Germinal center (tissue), 1 donor: ENCODE measurements around the gene KIF16B.

Experiments used
- DNase-seq: peaks from one replicate; pipeline ENCODE4 v3.0.0; 2012; ENCODE audit warnings: mixed read lengths, low spot score

The KIF16B gene

DNA sequence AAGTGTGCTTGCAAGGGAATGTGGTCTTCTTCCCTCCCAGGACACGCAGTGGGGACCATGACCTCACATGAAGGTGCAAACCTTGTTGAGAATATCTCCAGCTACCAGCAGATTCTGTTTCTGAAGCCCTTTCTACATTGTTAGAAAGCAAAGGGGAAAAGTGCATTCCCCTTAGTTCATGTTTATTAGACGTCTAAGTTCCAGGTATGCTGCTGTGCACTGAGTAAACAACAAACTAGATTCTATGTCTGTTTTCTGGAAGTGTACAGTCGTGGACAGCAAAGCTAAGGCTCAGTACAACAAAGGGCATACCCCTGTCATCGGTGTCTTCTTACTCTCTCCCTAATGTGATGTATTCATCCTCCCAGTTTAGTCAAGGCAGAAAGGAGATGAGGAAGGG, 178.5 kb downstream of the KIF16B start:
- no peak for DNase-seq

DNA sequence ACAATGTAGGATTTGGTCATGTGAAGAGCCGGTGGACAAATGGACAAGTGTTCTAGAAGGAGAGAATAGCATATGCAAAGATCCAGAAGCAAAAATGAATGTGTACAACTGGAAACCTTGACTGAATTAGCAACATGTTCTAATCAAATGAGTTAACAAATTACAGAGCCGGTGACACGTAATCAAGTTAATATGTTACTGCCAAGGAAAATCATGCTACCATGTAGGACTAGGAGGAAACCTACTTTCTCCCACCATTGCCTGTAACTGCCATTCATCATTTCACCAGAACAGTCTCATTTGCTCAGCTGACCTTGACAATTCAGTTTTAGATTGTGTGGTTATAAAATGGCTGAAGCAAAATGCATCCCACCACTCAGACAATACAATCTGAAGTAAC, 179.4 kb downstream of the KIF16B start:
- DNase-seq, result no peak

DNA sequence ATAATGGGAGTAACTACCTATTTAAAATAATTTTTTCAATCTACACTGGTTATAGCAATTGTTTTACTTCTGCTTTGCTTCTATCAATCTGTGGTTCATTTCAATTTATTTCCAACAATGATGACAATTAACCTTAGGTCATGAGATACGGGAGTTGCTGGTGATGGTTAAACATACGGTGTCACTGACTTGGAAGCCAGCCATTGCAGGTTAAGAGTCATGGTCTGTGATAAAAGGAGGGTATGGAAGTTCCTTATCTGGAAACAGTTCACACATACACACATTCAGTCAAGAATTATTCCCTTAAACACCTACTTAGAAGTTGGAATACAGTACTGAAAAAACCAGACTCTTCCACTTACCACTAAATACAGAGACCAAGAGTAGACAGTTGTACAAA, 180.0 kb downstream of the KIF16B start:
- DNase-seq, result no peak

DNA sequence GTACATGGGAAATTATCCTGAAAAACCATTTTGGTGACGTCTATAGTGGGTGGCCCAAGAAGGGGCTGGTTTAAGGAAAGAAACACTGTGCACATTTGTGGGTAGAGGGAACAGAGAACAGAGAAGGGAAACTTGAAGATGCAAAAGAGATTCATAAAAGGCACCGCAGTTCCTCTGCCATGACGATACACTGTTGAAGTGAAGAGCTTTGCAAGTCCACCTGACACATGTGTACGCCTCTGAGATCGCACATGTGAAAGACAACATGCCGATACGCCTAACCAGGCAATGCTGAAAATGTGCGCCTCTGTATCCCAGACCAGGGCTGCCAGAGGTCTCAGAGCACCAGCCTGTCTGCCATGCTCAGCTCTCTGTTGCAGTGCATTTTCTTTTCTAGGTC, 180.9 kb downstream of the KIF16B start:
- DNase-seq, result peak; percentile 60

DNA sequence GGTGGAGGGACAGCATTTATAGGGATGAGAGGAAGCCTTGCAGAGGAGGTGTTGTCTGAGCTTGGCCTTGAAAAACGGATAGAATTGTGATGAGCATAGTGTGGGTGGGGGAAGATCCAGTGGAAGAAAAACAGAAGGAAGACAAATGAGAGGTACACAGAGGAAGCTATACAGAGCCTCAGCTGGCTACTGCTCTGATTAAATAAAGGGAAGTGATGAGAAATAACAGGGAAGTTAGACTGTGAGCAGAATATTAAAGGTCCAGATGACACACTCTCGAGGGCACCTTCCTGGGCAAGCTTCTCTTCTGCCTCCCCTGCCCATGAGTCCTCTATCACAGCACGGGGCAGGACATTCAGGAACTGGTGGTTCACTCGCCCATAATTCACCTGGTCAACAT, 182.3 kb downstream of the KIF16B start:
- peak; percentile 44 for DNase-seq

DNA sequence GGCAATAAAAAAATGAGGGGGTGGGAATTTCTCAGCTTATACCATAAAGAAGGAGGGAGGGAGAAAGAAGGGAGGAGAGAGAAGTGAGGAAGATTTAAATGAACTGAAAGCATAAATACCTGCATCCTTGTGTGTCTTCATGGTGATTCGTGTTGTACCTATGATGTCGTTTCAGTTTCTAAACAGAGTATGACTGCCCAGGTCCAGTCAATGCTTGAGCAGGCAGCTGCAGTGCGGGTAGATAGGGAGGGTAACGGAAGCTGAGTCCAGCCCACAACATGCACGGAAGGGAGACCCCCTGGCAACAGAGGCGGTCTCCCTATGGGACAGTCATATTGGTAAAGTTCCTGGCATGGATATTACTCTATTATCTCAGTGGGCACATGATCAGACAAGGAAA, 184.5 kb downstream of the KIF16B start:
- no peak for DNase-seq

DNA sequence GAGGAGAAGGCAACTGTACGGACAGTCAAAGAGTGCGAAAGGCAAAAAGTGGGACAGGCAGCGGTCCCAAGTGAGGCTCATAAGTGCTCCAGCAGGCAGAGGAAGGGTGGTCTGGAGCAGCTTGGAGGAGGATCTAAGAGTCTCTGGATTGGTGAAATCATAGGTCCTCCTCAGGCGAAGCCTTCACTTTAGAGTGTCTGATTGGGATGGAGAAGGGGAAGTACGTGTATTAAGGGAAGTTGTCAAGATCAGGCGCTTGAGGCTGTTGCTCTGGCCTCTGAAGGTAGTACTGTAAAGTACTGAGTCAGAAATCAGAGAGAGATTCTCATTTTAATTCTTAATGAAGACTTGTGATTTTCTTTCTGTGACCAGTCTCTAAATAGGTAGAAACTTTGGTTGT, 185.6 kb downstream of the KIF16B start:
- no peak for DNase-seq

DNA sequence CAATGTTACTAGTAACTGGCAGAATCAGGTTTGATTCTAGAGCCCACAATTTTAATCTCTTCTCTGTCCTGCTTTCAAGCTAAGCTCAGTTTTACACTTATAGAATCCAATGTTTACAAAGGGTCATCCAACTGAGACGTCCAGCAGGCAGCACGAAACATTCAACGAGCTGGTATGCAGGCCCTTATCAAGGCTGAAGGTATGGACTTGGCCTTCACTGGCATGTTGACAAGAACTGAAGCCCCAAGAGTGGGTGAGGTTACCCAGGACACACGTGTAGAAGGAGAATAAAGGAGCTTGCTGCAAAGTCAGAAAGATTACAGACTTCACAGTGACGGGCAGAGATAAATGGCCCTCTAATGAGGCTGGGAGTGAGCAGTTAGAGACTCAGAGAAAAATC, 187.4 kb downstream of the KIF16B start:
- no peak for DNase-seq

DNA sequence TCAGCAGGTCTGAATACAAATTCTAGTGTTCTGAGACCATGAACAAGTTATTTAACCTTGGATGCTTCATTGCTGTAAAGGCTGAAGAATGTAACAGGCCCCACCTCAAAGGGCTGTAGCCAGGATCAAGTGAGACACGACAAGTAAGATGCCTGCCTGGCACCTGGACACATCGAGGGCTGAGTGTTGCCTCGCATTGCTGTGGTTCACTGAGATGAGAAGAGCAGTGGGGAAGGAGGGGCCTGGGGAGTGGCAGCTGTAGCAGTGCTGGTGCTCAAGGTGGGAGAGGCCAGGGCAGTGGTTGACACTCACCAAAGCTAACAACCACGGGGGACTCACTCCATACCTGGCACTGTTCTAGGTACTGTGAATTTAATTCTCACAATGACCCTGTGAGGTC, 187.8 kb downstream of the KIF16B start:
- DNase-seq, result no peak

DNA sequence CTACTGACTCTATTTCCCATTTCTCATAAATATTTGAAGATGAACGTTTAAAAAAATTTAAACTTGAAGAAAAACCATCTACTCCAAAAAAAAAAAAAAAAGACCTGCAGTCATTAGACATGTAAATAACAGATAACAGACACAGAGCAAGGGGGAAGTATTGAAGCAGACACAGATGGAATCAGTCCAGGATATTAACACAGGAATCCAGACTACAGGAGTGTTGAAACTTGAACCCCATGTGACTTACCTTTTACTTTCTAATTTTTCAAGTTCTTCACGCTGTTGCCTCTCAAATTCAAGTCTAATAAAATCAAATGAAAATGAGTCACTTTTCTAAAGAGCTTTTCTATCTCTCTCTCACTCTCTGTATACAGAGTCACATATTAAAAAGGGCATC, 191.8 kb downstream of the KIF16B start:
- no peak for DNase-seq

DNA sequence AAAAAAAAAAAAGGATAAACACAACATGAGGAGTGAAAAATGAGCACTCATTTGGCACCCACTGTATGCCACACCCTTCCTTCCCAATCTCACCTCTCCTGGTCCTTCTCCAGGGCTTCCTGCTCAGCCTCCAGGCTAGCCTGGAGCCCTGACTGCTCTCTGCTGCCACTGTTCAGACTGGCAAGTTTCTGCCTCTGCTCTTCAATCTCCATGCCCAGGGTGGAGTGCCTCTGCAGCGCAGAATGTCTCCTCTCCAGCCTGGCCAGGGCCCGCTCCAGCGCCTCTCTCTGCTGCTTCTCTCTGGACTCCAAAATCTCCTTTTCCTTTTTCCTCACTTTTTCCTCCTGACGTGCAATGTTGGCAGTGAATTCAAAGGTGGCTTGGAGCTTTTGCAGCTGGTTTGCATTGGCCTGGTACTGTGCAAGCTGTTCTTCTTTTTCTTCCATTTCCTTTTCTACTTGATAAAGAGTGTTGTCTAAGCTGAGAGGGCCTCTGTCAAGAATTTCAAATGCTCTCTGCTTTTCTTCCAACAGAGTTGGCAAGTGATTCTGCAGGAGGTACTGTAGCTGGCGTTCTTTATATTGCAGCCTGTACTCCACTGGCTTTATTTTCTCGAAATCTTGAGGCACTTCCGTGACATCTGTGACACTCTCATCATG, 194.4 kb downstream of the KIF16B start:
- no peak for DNase-seq

DNA sequence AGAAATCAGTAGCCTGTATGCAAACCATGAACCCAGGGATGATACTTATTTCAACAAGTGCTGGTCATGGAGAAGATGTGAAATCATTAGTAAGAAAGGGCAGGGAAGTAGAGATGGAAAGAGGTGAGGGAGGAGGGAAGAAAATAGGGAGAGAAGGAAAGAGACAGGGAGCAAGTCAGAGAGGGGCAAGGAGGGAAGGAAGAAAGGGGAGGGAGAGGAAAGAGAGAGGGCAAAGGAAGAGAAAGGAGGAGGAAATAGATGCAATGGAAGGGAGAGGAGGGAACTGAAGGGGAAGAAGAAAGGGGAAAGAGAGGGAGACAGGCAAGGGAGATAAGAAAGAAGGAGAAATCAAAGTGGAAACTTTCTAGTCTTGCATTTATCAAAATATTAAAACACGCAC, 195.1 kb downstream of the KIF16B start:
- no peak for DNase-seq

DNA sequence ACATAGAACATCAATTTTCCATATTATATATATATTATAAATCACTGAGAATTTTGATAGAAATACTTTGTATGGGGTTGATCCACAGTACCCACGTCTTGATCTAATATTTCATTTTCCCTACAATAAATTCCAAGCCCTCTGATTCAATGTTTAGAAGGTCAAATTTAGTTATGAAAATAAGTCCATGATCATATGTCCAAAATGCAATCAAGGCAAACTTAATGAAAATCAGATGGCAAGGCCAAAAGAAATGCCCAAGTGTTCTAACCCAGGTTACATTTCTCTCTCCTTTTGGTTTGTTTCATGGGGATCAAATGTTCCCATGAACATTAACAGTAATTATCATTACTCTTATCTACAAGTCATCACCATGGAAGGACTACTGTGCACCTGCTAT, 203.8 kb downstream of the KIF16B start:
- no peak for DNase-seq

DNA sequence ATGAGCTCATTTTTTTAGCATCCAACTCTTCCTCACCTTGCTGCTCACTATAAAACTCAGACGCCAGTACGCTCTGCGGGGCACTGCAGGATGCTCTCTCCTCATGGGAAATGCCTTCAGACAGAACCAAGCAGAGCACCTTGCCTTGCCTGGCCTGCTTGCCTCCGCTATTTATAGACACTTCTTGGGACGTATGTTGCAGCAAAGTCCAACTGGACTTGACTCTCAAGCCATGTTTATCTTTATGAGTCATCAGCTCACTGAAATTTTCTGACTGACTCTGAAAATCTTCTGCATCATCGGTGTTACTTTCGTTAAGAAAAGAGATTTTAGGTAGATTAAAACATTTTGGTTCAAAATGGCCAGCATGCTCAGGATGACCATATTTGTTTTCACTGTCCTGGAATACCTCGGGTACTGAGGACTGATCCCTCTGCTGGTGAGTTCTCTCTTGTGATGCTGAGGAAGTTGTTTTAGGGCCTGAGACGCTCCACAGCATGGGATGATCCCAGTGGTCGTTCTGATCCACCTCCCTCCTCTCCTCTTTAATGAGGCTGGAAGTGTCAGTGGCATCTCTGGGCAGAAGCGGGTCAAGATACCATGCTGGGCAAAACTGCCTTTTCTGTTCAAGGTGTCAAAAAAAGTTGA, 204.5 kb downstream of the KIF16B start:
- DNase-seq, result no peak

DNA sequence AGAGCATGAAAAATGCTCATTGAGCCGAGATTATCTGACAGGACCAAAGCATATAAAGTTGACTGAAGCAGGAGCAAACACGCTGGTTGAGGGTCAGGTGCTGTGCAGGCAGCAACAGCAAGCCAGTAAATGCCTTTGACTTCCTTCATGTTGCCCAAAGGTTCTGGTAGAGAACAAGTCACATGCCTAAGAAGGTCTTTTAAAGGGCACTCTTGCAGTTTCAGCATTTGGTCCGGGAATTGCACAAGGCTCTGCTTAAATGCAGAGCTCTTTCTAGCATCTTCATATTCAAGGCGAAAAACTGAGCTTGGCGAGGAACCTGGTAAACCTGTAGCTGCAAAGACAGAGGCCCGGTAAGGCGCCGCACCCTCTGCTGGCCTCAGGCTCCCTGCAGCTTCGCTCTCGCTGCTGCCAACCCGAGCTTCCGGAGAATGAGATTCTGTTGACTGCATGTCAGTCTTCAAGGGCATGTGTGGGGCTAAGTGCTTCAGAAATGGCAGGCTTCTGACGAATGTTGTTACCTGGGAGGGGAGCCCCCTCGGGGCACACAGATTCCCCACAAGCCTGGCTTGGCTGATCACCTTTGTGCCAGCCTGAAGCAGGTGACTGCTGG, 205.2 kb downstream of the KIF16B start:
- DNase-seq, result no peak

DNA sequence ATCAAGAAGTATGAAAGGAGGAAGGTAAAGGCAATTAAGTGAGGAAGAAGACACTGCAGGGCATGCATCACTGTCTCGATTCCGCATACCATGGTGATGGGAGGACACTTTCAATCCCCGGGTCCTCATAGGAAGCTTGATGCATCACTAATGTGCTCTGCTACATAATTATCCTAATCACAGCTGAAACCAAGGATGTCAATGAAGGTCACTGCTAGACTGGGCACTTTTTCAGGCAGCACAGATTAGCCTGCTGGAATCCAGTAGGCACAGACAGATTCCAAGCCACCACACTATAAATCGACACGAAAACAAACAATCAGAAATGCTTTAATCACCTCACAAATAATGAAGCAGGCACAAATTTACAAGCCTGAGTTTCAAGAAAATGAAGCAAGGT, 206.7 kb downstream of the KIF16B start:
- DNase-seq, result no peak

DNA sequence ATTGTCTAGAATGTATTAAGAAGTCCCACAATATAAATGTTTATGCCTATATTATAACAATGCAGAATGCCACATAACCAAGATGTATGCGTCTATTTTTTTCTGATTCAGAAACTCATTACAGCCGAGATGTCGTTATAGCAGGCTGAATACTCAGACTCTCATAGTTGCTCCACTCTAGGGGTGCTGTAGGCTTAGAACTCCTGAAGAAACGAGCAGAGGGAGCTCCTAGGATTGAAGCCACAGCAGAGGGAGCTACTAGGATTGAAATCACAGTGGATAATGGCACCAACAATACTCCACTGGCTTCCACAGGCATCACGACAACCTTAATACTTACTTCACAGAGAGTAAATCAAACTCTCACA, 208.9 kb downstream of the KIF16B start:
- DNase-seq, result no peak

DNA sequence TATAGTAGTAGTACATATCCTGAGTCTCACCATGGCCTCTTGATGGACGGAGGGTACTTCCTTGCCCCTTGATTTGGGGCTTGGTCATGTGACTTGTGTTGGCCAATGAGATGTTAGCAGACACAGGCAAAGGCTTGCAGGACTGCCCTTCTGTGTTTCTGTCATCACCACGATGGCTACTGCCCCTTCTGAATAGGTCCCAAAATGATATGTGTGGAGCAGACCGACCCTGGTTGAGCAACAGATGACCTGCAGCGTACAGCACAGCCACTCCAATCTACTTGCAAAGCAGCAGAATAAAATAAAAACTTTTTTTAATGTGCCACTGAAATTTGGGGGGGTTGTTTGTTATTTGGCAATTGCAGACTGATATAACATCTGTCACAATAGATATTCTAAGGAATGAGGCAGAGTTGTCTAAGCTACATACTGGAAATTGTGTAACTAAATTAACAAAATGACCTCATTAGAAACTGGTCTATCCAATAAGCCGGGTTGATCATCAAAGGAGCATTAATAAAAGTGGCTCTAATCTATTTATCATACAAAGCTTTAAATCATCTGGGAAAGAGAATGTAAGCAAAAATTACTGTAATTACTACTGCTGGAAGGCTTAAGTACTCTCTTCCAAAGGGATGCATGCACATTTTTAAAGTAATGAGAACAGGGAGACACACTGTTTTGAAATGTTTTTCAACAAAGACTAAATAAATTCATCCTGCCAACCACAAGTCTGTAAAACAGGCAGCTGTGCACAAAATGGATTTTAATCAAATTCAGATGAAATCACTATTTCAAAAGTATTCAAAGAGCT, 209.5 kb downstream of the KIF16B start:
- no peak for DNase-seq

DNA sequence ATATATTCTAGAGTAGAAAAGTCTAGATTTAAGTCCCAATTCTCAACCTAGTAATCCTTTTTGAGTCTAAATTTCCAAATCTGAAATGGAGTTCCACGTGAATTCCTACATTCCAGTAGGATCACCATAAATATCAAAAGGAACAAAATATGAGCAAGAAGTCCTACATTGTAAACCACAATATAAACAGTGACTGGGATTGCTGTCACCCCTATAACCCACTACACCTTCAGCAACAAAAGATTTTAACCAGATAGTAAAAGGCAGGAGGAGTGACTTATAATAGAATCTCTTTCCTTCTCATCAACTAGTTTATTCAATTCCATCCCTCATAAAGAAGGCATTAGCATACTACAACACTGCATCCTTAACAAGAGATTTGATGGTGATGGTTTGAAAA, 210.6 kb downstream of the KIF16B start:
- no peak for DNase-seq

DNA sequence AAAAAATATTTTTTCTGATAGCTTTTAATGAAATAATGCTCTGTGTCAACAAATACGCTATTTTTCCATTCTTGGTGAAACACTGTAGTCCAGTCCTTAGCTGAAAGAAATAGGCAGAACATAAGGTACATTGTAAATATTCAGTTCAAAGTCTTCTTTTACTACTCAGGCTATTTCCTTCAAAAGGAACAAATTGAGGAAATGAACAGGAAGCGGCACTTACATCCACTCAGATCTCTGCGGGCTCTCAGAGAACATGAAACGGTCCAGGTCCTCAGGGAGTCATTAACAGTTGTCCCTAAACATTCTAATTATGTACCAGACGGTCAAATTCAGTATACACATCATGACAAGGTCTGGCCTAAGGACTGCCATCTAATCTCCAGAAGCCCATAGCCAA, 212.6 kb downstream of the KIF16B start:
- no peak for DNase-seq

DNA sequence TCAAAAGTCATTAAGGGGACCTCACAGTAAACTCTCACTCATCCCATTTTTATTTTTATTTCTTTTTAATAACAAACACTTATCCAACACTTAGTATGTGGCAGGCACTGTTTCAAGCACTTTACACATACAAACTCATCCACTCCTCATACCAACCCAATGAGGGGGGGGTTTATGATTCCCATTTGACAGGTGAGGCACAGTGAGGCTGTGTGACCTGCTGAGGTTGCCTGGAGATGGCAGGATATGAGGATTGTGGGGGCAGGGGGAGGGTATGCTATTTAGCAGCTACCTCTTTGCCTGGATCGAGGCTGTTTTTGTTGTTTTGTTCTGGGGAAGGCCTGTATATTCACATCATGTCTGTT, 219.8 kb downstream of the KIF16B start:
- DNase-seq, result no peak

DNA sequence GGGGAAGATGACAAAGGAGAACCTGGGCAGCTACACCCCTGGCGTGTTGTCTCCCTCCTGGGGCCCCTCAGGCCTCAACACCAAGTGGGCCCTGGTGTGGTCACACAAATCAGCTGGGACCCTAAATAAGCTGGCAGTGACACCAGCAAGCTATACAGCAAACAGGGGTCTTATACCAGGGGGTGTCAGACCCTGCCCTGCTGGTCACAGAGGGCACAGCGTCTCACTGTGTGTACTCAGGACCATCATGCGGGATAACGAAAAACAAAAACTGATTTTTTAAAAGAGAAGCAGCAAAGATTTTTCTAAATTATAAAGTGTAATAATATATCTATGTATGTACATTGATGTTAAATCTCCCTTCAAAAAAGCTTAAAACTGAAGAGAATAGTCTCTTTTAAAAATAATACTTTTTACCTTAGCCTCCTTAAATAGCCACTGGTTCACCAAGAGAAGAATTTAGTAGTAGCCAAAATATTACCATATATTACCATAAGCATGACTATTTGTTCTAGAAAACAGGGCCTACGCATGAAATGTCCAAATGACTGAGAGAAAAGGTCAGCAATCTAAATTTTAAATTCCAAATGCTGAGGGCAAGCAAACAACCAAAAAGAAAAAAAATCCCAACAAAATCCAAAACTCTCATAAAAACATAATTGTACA, 220.4 kb downstream of the KIF16B start:
- no peak for DNase-seq

DNA sequence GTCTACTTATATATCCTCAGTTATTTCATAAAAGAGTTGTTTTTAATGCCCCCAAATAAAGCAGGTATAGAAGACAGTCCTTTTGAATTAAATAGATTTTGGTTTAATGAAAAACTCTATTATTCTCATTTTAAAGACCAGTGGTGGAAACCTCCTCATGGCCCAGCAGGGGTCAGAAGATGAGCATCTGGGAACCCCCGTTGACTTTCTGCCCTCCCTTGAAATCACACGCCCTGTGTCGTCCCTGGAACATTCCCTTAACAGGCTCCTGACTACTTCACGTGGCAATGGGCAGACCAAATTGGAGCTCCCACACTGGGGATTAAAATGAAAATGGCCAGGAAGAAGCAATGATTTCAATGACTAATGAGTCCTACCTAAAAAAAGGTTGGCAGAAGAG, 220.9 kb downstream of the KIF16B start:
- peak; percentile 5 for DNase-seq
